Endometrial microvascular endothelial cells (primary cell): ENCODE data around the gene BCL7A. TPM values are rescaled to one million over a fixed set of nuclear protein-coding genes. Genes with fewer than 3 reads are reported as not detected.

Experiments
- in situ Hi-C: cut with HindIII; loops from 2 replicates; pipeline ENCODE4 v1.10.0; 2017; ENCODE audit warnings: low sequenced_read_pairs, low pct_unique_long_range_greater_than_20kb; ENCODE audit errors: inconsistent ontology term
- total RNA-seq: library from RNA; depleted of rRNA; stranded (reverse); fragments of >200 nt; gene quantifications from one replicate; pipeline ENCODE4 v1.2.3, GENCODE V29; 2015; ENCODE audit errors: inconsistent ontology term

The BCL7A gene
- total RNA-seq, 1 donor from 2014 or later, result 2.7 TPM

DNA sequence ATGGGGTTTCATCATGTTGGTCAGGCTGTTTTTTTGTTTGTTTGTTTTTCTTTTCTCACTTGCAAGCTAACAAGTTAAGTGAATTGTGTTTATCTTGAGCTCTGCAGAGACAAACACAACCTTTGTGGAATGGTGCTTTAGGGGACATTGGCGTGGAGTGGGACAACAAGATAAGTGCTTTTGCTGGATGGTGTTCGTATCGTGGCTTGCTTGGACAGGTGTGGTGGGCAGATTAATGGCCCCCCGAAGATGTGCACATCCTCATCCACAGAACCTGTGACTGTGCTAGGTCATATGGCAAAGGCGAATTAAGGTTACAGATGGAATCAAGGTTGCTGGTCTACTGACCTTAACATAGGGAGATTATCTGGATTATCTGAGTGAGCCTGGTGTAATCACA, 63.9 kb downstream of the BCL7A start:
- in situ Hi-C loops, result no loop called here

DNA sequence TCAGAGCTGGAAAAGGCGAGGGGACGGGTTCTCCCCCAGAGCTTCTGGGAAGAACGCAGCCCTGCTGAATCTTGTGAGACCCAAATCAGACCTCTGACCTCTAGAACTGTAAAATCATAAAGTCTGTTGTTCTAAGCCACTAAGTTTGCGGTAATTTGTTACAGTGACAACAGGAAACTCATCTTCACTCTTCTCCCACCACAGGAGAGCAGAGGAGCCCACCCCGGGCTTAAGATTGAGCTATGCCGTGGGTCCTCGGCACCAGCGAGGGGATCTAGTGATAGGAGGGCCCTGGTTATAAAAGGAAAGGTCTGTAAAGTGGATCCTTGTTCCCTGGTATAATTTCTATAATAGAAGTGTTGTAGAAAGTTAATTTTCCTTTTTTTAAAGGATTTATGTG, 64.4 kb downstream of the BCL7A start:
- in situ Hi-C loops, result no loop called here

- in situ Hi-C loops, result no loop called here
Measured at GRCh38 chr12:122086641-122087285, 65.1 kb downstream of the BCL7A start.

GRCh38 chr12:122087431-122088178, 65.9 kb downstream of the BCL7A start:
- in situ Hi-C loops, result no loop called here

DNA sequence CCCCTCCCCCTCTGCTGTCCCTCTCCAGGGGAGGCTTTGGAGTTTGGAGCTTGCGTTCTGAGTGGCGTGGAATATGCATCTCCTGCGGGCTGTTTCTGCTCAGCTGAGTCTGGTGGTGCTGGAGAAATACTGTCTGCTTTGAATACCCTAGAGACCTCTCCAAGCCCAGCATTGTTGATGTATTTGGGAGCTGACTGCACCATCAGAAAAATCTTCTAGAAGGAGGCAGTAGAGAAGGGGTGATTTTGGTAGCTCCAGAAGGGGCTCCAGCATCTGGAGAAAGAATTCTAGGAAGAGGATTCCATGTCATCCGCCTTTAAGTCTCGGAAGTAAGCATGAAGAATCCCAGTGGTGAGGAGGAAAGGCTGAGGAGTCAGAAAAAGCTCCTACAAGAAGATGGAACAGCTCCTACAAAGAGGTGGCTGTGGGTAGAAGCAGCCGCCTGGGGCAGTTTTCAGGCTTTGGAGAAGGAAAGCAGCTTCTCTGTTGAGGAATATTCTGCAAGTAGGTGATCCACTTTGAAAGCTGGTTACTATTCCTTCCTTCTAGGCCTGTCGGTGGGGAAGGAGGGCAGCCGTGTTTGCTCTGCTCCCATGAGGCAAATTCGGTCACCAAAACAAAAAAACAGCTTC, 66.6 kb downstream of the BCL7A start:
- in situ Hi-C loops, result no loop called here

DNA sequence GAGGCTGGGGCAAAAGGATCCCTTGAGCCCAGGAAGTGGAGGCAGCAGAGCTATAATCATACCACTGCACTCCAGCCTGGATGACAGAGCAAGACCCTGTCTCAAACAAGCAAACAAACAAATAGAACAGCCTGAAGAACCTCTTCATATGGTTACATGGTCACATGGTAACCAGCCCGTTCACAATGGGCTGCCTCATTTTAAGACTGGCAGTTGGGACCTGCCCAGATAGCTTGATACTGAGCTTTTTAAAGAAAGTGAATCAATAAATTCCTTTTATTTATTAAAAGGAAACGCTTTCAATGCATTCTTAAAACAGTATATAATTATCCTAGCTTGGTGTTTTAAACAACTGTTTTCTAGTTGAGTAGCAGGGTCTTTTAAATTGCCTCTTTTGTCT, 67.4 kb downstream of the BCL7A start:
- in situ Hi-C loops, result no loop called here

GRCh38 chr12:122090759-122091515, 69.3 kb downstream of the BCL7A start:
- in situ Hi-C loops, result no loop called here

GRCh38 chr12:122093098-122093883, 71.6 kb downstream of the BCL7A start:
- in situ Hi-C loops, result no loop called here

GRCh38 chr12:122094137-122094734, 72.6 kb downstream of the BCL7A start:
- in situ Hi-C loops, result no loop called here

DNA sequence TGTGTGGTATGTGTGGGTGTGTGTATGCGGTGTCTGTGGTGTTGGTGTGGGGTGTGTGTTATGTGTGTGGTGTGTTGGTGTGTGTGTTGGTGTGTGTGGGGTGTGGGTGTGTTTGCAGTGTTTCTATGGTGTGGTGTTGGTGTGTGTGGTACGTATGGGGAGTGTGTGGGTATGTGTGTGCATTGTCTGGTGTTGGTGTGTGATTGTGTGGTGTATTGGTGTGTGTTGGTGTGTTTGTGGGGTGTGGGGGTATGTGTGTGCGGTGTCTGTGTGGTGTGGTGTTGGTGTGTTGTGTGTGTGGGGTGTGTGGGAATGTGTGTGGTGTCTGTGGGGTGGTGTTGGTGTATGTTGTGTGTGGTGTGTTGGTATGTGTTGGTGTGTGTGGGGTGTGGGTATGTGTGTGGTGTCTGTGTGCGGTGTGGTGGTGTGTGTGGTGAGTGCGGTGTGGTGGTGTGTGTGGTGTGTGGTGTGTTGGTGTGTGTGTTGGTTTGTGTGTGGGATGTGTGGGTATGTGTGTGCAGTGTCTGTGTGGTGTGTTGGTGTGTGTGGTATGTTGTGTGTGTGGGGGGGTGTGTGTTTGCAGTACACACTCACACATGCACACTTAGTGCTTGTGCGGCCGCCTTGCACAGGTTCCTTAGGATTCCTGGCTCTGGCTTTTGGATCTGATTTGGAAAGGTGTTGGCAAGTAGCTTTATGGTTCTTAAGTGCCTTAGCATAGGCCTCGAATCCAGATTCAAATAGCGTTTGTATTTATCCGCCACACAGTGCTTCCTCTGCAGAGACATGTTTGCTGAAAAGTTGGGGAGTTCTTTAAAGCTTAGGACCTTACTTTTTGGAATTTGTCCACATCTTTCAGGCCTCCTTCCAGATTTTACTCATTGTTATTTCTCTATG, 73.3 kb downstream of the BCL7A start:
- in situ Hi-C loops, result no loop called here

GRCh38 chr12:122096014-122096413, 74.3 kb downstream of the BCL7A start:
- in situ Hi-C loops, result no loop called here

GRCh38 chr12:122096591-122097149, 75.0 kb downstream of the BCL7A start:
- in situ Hi-C loops, result no loop called here

DNA sequence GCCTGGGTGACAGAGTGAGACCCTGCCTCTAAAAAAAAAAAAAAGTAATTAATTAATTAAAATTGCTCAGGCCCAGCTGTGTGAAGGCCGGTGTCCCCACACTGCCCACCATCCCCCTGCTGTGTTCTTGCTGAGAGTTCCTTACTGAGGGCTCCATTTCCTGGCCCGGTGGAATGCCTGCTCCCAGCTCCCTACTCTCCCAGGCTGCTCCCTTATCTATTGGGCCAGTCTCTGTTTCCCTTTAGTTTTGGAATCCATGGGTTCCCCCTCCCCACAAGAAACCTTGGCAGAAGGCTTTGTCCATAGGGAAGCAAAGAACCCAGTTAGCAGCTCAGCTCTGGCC, 75.9 kb downstream of the BCL7A start:
- in situ Hi-C loops, result no loop called here

DNA sequence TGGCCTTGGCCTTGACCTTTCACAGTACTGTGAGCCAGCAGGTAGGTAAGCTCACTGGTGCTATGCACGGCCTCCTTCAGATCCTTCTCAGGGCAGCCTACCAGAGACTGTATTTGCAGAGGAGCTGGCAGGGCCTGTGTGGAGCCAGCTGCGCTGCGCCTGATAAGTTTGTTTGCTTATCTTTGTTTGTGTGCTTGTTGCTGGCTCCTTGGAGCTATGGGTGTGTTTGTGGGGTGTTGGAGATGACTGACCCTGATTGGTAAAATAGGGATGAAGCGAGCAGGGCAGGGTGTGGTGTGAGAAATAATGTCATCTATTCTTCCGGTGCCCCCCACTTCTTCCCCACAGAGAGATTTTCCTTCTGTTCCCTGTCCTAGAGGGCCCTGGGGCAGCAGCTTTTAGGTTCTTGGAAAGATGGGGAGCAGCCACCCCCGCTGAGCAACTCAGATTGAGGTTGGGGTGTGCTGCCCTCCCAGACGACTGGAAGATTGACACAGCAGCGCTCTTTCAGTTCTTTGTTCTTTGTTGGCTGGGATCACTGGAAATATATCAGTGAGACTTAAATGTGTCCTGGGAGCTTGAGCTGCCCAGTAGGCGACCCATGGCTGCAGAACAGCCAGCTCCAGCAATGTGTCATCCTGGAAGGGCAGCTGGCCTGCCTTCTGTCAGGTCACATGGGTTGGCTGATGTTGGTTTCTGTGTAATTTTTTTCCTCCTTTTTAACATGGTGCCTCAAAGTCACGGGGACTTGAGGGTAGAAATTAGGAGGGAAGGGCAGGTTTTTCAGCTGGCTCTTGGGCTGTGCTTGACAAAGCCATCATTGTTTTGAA, 76.5 kb downstream of the BCL7A start:
- in situ Hi-C loops, result no loop called here

GRCh38 chr12:122099280-122099749, 77.6 kb downstream of the BCL7A start:
- in situ Hi-C loops, result no loop called here

- in situ Hi-C loops, result no loop called here
Measured at GRCh38 chr12:122099856-122100255, 78.2 kb downstream of the BCL7A start.
